ENCODE data around the gene BCAS1.

- TF ChIP-seq REST (IDR thresholded peaks at IDR 0.05; ENCODE audit: low read depth) (no peak), TCF12 (IDR thresholded peaks at IDR 0.05; ENCODE audit: low read depth) (no peak), EGR1 (IDR thresholded peaks at IDR 0.05) (no peak), MAX (IDR thresholded peaks at IDR 0.05) (no peak), ZBTB7A (IDR thresholded peaks at IDR 0.05; ENCODE audit: low read depth) (no peak)
Observed at GRCh38 chr20:53950031-53950430, 120.4 kb downstream of the BCAS1 start.
